Suprapubic skin (tissue), 4 donors: Measurements from ENCODE around the gene L3MBTL2.

Experiments used
- POLR2A ChIP-seq, 2 donors: fragments of 450-650 bp; IDR thresholded peaks; one replicate each; pipeline ENCODE4 v1.6.1; 2017; ENCODE audit warnings: antibody characterized with exemption in 2 of 2, mild to moderate bottlenecking in 2 of 2, moderate library complexity in 2 of 2
- POLR2AphosphoS5 ChIP-seq, 3 donors: sonication (generic); formaldehyde crosslinking; IDR thresholded peaks; one replicate each; pipeline ENCODE4 v1.6.1; 2017; ENCODE audit warnings: antibody characterized with exemption in 3 of 3
- TF ChIP-seq, protein P1 (sequence below), 2 donors: fragments of 200-600 bp in 1 of 2; fragments of 450-650 bp in 1 of 2; sonication (generic) in 1 of 2; IDR thresholded peaks; one replicate each; pipeline ENCODE4 v1.5.1; 2016 to 2019; ENCODE audit warnings: antibody characterized with exemption in 2 of 2, mild to moderate bottlenecking in 1 of 2, moderate library complexity in 1 of 2

DNA sequence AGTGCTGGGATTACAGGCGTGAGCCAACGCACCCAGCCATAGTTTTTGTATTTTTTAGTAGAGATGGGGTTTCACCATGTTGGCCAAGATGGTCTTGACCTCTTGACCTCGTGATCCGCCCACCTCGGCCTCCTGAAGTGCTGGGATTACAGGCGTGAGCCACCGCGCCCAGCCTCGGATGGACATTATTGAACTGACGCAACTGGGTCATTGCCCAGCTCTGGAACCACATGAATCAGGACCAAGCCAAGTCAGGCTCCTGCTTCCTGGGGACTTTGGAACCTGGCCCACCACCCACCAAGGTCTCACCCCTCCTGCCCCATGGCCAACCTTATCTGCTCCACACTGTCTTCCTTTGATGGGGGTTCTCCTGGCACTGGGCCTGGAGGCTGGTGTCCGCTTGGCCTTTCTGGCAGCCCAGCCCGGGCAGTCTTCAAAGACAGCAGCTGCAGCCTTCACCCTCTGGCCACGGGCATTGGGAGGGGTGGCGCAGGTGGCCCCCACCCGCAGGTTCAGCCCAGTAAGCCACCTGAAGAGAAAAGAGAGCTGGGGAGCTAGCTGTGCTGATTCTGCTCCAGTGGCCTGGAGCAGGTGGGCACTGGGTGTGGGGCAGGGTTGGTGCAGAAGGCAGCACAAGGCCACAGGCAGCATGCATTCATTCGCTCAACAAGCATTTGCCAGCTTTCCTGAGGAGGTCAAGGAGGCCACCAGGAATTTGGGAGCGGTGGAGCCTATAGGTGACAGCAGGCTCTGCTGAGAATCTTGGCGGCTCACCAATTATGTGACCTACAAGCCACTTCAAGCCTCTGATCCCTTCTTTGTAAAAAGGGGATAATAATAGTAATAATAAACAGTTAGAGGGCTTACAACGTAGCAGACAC, 29.9 kb downstream of the L3MBTL2 start:
- TF ChIP-seq, protein P1, sequence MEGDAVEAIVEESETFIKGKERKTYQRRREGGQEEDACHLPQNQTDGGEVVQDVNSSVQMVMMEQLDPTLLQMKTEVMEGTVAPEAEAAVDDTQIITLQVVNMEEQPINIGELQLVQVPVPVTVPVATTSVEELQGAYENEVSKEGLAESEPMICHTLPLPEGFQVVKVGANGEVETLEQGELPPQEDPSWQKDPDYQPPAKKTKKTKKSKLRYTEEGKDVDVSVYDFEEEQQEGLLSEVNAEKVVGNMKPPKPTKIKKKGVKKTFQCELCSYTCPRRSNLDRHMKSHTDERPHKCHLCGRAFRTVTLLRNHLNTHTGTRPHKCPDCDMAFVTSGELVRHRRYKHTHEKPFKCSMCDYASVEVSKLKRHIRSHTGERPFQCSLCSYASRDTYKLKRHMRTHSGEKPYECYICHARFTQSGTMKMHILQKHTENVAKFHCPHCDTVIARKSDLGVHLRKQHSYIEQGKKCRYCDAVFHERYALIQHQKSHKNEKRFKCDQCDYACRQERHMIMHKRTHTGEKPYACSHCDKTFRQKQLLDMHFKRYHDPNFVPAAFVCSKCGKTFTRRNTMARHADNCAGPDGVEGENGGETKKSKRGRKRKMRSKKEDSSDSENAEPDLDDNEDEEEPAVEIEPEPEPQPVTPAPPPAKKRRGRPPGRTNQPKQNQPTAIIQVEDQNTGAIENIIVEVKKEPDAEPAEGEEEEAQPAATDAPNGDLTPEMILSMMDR (IDR thresholded peaks at IDR 0.05), result no peak
- TF ChIP-seq POLR2A (IDR thresholded peaks at IDR 0.05), result no peak
- no peak for TF ChIP-seq POLR2AphosphoS5 (IDR thresholded peaks at IDR 0.05)
